ENCODE data around the gene STX8.
"Not testable (repeated sequence)": the region's sequence is repeated elsewhere in the genome, so short reads cannot be mapped to it uniquely, and the experiment has no call there.

The STX8 gene

DNA sequence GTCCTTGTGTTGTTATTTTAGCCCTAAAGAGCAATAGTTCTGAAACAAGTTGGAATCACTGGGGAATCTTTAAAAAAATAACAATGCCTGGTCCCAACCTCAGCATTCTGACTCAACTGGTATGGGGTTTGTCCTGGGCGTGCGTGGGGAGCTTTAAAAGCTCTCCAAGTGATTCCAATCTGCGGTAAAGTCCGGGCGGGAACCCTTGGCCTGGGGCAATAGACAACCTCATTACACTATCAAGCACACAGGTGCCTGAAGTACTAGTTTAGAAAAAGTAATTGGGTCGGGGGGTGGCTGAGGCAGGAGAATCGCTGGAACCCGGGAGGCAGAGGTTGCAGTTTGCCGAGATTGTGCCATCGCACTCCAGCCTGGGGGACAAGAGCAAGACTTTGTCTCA lies 4.4 kb downstream of the STX8 start:
- Histone ChIP-seq H3K9me3 (ENCODE audit: insufficient read depth, low read length) (no peaks in the 10 kb centered on the region), H4K20me1 (ENCODE audit: insufficient read depth, low read length) (no peaks in the 10 kb centered on the region), H3K79me2 (ENCODE audit: low read length) (peaks cover 7% of the 10 kb centered on the region), H3K27me3 (ENCODE audit: low read depth, low read length) (no peaks in the 10 kb centered on the region), H2AFZ (ENCODE audit: low read depth, low read length) (no peak overlapping the region), H3K4me1 (ENCODE audit: low read length) (0 out of 2 replicates have a peak, but pooled peaks cover 6% of the 10 kb centered on the region), H3K4me3 (ENCODE audit: low read length) (no peak overlapping the region), H3K36me3 (replicated peaks; ENCODE audit: low read depth, low read length) (no peaks in the 10 kb centered on the region), H3K9ac (ENCODE audit: low read length) (no peak overlapping the region), H3K4me2 (ENCODE audit: low read length) (no peak overlapping the region), H3K27ac (ENCODE audit: low read length) (no peak overlapping the region)
- TF ChIP-seq, protein P1, sequence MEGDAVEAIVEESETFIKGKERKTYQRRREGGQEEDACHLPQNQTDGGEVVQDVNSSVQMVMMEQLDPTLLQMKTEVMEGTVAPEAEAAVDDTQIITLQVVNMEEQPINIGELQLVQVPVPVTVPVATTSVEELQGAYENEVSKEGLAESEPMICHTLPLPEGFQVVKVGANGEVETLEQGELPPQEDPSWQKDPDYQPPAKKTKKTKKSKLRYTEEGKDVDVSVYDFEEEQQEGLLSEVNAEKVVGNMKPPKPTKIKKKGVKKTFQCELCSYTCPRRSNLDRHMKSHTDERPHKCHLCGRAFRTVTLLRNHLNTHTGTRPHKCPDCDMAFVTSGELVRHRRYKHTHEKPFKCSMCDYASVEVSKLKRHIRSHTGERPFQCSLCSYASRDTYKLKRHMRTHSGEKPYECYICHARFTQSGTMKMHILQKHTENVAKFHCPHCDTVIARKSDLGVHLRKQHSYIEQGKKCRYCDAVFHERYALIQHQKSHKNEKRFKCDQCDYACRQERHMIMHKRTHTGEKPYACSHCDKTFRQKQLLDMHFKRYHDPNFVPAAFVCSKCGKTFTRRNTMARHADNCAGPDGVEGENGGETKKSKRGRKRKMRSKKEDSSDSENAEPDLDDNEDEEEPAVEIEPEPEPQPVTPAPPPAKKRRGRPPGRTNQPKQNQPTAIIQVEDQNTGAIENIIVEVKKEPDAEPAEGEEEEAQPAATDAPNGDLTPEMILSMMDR (IDR thresholded peaks at IDR 0.05; ENCODE audit: low read depth, low read length) = no peak
- TF ChIP-seq EZH2phosphoT487 (IDR thresholded peaks at IDR 0.05; ENCODE audit: low read depth) = no peak

- no peak overlapping the region for H3K9ac ChIP-seq (ENCODE audit: low read length)
- H3K27ac ChIP-seq (ENCODE audit: low read length) = no peak overlapping the region
- H3K4me3 ChIP-seq (ENCODE audit: low read length) = no peak overlapping the region
- H3K4me1 ChIP-seq (ENCODE audit: low read length) = 0 out of 2 replicates have a peak, but pooled peaks cover 6% of the 10 kb centered on the region
- no peak for TF ChIP-seq EZH2phosphoT487 (IDR thresholded peaks at IDR 0.05; ENCODE audit: low read depth)
- TF ChIP-seq, protein P1 (IDR thresholded peaks at IDR 0.05; ENCODE audit: low read depth, low read length) = no peak
- H3K27me3 ChIP-seq (ENCODE audit: low read depth, low read length) = no peaks in the 10 kb centered on the region
- no peak overlapping the region for H3K4me2 ChIP-seq (ENCODE audit: low read length)
- H3K79me2 ChIP-seq (ENCODE audit: low read length) = no peaks in the 10 kb centered on the region
- no peaks in the 10 kb centered on the region for H3K9me3 ChIP-seq (ENCODE audit: insufficient read depth, low read length)
- no peaks in the 10 kb centered on the region for H4K20me1 ChIP-seq (ENCODE audit: insufficient read depth, low read length)
- no peak overlapping the region for H2AFZ ChIP-seq (ENCODE audit: low read depth, low read length)
- no peaks in the 10 kb centered on the region for H3K36me3 ChIP-seq (replicated peaks; ENCODE audit: low read depth, low read length)
These were observed 6.5 kb downstream of the STX8 start for GRCh38 chr17:9568957-9569588.

DNA sequence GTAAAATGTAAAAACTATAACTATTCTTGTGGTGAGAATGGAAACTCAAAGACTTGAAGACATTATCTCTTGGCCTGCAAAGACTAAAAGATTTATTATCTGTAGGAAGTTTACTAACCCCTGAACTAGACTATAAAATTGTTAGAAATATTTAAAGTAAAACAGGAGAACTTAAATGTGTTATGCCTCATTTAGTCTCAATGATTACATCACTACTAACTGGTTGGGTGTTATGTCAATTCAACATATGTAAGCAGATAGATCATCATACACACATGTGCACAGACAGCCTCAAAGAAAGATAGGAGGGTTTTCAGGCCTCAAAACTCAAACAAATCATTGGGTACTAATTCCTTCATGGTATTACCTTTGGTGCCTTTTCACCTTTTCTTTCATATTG lies 7.6 kb downstream of the STX8 start:
- no peaks in the 10 kb centered on the region for H4K20me1 ChIP-seq (ENCODE audit: insufficient read depth, low read length)
- TF ChIP-seq EZH2phosphoT487 (IDR thresholded peaks at IDR 0.05; ENCODE audit: low read depth) = no peak
- TF ChIP-seq, protein P1 (IDR thresholded peaks at IDR 0.05; ENCODE audit: low read depth, low read length) = no peak
- H3K9ac ChIP-seq (ENCODE audit: low read length) = no peak overlapping the region
- H3K27ac ChIP-seq (ENCODE audit: low read length) = no peak overlapping the region
- H3K4me3 ChIP-seq (ENCODE audit: low read length) = no peak overlapping the region
- H3K9me3 ChIP-seq (ENCODE audit: insufficient read depth, low read length) = no peaks in the 10 kb centered on the region
- H3K27me3 ChIP-seq (ENCODE audit: low read depth, low read length) = no peaks in the 10 kb centered on the region
- H3K4me1 ChIP-seq (ENCODE audit: low read length) = 0 out of 2 replicates have a peak, but pooled peaks cover 6% of the 10 kb centered on the region
- H2AFZ ChIP-seq (ENCODE audit: low read depth, low read length) = no peak overlapping the region
- no peaks in the 10 kb centered on the region for H3K36me3 ChIP-seq (replicated peaks; ENCODE audit: low read depth, low read length)
- no peaks in the 10 kb centered on the region for H3K79me2 ChIP-seq (ENCODE audit: low read length)
- H3K4me2 ChIP-seq (ENCODE audit: low read length) = no peak overlapping the region

DNA sequence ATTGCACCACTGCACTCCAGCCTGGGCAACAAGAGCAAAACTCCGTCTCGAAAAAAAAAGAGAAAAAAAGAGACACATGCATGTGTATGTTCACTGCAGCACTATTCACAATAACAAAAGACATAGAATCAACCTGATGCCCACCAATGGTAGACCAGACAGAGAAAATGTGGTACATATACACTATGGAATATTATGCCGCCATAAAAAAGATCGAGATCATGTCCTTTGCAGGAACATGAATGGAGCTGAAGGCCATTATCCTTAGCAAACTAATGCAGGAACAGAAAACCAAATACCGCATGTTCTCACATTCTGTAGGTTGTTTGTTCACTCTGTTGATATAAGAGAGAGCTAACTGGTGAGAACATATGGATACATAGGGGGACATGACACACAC lies 8.9 kb downstream of the STX8 start:
- H3K27me3 ChIP-seq (ENCODE audit: low read depth, low read length); H3K9ac ChIP-seq (ENCODE audit: low read length); H2AFZ ChIP-seq (ENCODE audit: low read depth, low read length); H3K4me1 ChIP-seq (ENCODE audit: low read length); H3K36me3 ChIP-seq (replicated peaks; ENCODE audit: low read depth, low read length); H3K79me2 ChIP-seq (ENCODE audit: low read length); H3K4me2 ChIP-seq (ENCODE audit: low read length); H3K9me3 ChIP-seq (ENCODE audit: insufficient read depth, low read length); H4K20me1 ChIP-seq (ENCODE audit: insufficient read depth, low read length); H3K27ac ChIP-seq (ENCODE audit: low read length); H3K4me3 ChIP-seq (ENCODE audit: low read length): not testable (repeated sequence)
